HUES64 (cell line): ENCODE measurements around the gene ROBO2.

Experiments
- H3K27ac ChIP-seq: 2 replicates; pipeline ENCODE4 v1.7.0; 2013; ENCODE audit warnings: low read depth, low read length, inconsistent platforms
- H3K27me3 ChIP-seq: 2 replicates; pipeline ENCODE4 v1.6.1; 2013; ENCODE audit warnings: mild to moderate bottlenecking, low read length; ENCODE audit not compliant: insufficient read depth
- H3K36me3 ChIP-seq: 2 replicates; pipeline ENCODE4 v1.6.1; 2013; ENCODE audit warnings: mild to moderate bottlenecking, low read length; ENCODE audit not compliant: insufficient read depth
- H3K4me1 ChIP-seq: 2 replicates; pipeline ENCODE4 v1.6.1; 2013; ENCODE audit warnings: mild to moderate bottlenecking, low read length, moderate library complexity; ENCODE audit not compliant: insufficient read depth
- H3K4me3 ChIP-seq: 2 replicates; pipeline ENCODE4 v1.5.1; 2013; ENCODE audit warnings: mild to moderate bottlenecking, low read length, moderate library complexity
- H3K9ac ChIP-seq: 2 replicates; pipeline ENCODE4 v1.6.1; 2013; ENCODE audit warnings: mild to moderate bottlenecking, low read depth, low read length
- H3K9me3 ChIP-seq: 2 replicates; pipeline ENCODE4 v1.6.1; 2013; ENCODE audit warnings: low read depth, low read length; ENCODE audit not compliant: insufficient read depth
- WGBS: fragments of 150-250, 120-280 bp; methylation state at CpG from one replicate; pipeline ENCODE4 v1.1.7; 2013; ENCODE audit warnings: missing lambda C conversion rate; 5-methylcytosine and 5-hydroxymethylcytosine counted together

ROBO2 gene

GRCh38 chr3:77236118-77236517, 196.2 kb downstream of the ROBO2 start:
- Histone ChIP-seq H3K36me3 (no peaks in the 10 kb centered on the region), H3K4me3 (no peak overlapping the region), H3K9ac (no peak overlapping the region), H3K27ac (no peak overlapping the region), H3K27me3 (no peaks in the 10 kb centered on the region), H3K4me1 (no peaks in the 10 kb centered on the region), H3K9me3 (peaks cover 11% of the 10 kb centered on the region)
- 89% methylated on average over 7 of the region's 7 CpGs for WGBS

DNA sequence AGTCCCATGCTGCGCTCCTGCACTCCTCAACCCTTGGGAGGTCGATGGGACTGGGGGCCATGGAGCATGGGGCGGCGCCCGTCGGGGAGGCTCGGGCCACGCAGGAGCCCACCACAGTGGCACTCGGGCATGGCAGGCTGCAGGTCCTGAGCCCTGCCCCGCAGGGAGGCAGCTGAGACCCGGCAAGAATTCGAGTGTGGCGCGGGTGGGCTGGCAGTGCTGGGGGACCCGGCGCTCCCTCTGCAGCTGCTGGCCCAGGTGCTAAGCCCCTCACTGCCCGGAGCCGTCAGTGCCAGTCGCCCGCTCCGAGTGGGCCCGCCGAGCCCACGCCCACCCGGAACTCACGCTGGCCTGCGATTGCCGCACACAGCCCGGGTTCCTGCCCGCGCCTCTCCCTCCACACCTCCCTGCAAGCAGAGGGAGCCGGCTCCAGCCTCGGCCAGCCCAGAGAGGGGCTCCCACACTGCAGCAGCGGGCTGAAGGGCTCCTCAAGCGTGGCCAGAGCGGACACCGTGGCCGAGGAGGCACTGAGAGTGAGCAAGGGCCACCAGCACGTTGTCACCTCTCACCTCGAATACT, 200.3 kb downstream of the ROBO2 start:
- Histone ChIP-seq H3K27me3 (no peaks in the 10 kb centered on the region), H3K27ac (no peak overlapping the region), H3K36me3 (no peaks in the 10 kb centered on the region), H3K4me3 (no peak overlapping the region), H3K4me1 (no peaks in the 10 kb centered on the region), H3K9me3 (peaks cover 12% of the 10 kb centered on the region), H3K9ac (no peak overlapping the region)
- WGBS: 96% methylated on average over 40 of the region's 40 CpGs

DNA sequence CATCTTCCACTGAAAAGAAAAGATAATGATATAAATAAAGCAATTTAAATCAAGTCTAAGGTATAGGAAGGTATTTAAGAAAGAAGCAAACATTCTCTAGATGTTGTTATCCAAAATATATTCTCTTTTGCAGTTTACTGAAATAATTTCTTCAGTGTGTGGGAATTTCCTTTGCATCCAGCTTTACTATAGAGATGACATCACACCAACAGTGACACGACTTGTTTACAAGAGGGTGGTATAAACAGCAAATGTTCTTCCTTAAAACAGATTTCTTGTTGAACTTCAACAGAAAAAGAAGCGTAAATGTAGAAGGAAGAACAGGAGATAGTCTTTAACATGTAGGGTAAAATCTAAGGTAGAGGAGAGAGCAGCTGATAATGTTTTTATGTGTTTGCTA, 202.5 kb downstream of the ROBO2 start:
- peaks cover 12% of the 10 kb centered on the region for H3K9me3 ChIP-seq
- H3K4me3 ChIP-seq: no peak overlapping the region
- no peaks in the 10 kb centered on the region for H3K36me3 ChIP-seq
- no peaks in the 10 kb centered on the region; the same call in 1 of the 2 replicates for H3K4me1 ChIP-seq
- no peak overlapping the region for H3K27ac ChIP-seq
- H3K27me3 ChIP-seq: no peaks in the 10 kb centered on the region
- no peak overlapping the region for H3K9ac ChIP-seq
- WGBS: 97% methylated on average over 2 of the region's 2 CpGs

GRCh38 chr3:77244981-77245380, 205.1 kb downstream of the ROBO2 start:
- 95% methylated on average over 3 of the region's 3 CpGs for WGBS
- Histone ChIP-seq H3K36me3 (no peaks in the 10 kb centered on the region), H3K4me3 (no peak overlapping the region), H3K4me1 (no peaks in the 10 kb centered on the region; the same call in 1 of the 2 replicates), H3K27ac (no peak overlapping the region), H3K27me3 (no peaks in the 10 kb centered on the region), H3K9me3 (peaks cover 9% of the 10 kb centered on the region), H3K9ac (no peak overlapping the region)

DNA sequence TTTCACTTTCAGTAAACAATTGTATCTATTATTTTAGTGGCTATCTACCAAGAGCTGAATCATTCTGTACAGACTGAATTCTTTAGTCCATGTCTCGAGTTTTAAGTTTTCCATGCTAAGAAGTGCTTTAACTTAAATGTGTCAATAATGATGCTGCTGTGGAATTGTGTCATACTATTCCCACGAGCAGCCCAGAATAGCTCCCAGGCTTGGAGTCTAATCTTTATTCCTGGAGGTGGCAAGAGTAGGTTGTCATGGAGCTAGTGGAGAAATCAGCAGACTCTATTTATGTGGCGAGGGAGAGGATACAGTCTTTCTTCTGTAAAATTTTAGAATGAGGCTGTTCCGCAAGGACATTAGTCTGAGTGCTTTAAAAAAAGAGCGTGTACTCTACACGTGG, 207.2 kb downstream of the ROBO2 start:
- Histone ChIP-seq H3K4me1 (no peaks in the 10 kb centered on the region; the same call in 1 of the 2 replicates), H3K36me3 (no peaks in the 10 kb centered on the region), H3K27ac (no peak overlapping the region), H3K9me3 (no peaks in the 10 kb centered on the region), H3K4me3 (no peak overlapping the region), H3K27me3 (no peaks in the 10 kb centered on the region), H3K9ac (no peak overlapping the region)
- WGBS: 86% methylated on average over 6 of the region's 6 CpGs

GRCh38 chr3:77247817-77248216, 207.9 kb downstream of the ROBO2 start:
- Histone ChIP-seq H3K4me1 (no peaks in the 10 kb centered on the region; the same call in 1 of the 2 replicates), H3K36me3 (no peaks in the 10 kb centered on the region), H3K4me3 (no peak overlapping the region), H3K27me3 (no peaks in the 10 kb centered on the region), H3K9me3 (no peaks in the 10 kb centered on the region), H3K9ac (no peak overlapping the region), H3K27ac (no peak overlapping the region)
- 90% methylated on average over 7 of the region's 7 CpGs for WGBS

GRCh38 chr3:77248420-77248819, 208.5 kb downstream of the ROBO2 start:
- no peak overlapping the region for H3K4me3 ChIP-seq
- H3K9ac ChIP-seq: no peak overlapping the region
- H3K27ac ChIP-seq: no peak overlapping the region
- no peaks in the 10 kb centered on the region for H3K9me3 ChIP-seq
- no peaks in the 10 kb centered on the region for H3K36me3 ChIP-seq
- no peaks in the 10 kb centered on the region; the same call in 1 of the 2 replicates for H3K4me1 ChIP-seq
- no peaks in the 10 kb centered on the region for H3K27me3 ChIP-seq
- WGBS: 95% methylated on average over 16 of the region's 17 CpGs

GRCh38 chr3:77251136-77251535, 211.2 kb downstream of the ROBO2 start:
- no peaks in the 10 kb centered on the region for H3K27me3 ChIP-seq
- no peak overlapping the region for H3K9ac ChIP-seq
- 92% methylated on average over 7 of the region's 7 CpGs for WGBS
- H3K9me3 ChIP-seq: no peaks in the 10 kb centered on the region
- H3K27ac ChIP-seq: no peak overlapping the region
- no peaks in the 10 kb centered on the region for H3K36me3 ChIP-seq
- no peaks in the 10 kb centered on the region; the same call in 1 of the 2 replicates for H3K4me1 ChIP-seq
- H3K4me3 ChIP-seq: no peak overlapping the region

DNA sequence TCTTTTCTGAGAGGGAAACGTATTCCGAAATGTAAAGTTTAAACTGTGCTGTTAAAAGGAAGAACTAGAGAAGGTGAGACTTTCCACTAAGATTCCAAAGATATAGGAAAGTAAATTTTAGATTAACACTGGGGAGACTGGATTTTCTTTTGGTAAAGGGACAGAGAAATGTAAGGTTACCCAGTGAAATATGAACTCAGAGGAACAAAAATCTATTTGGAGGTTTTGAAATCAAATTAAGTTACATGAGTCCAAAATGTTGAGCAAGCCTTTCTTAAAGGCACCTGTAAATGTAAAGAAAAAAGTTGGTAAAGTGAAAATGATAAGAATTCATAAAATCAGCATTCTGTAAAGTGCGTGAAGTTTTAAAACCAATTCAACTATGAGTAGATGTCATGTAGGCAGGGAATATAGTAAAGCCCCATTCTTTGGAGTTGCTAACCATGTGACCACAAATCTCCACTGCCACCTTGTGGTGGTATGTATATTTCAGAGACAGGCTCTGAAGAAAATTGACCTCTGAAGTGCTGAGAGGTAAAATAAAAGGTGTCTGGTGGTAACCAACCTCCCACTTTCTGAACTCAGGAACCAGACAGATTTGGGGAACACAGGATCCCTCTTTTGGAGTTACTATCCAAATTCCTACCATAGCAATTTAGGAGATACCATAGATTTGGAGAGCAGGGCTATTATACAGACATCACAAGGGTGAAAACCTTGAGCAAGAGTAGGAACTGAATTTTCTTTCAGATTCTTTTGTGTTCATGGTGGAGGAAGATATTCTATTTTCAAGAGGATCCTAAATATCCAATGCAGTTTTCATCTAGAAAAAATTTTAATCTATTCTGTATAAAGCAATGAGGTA, 215.3 kb downstream of the ROBO2 start:
- Histone ChIP-seq H3K9ac (no peak overlapping the region), H3K27ac (no peak overlapping the region)

GRCh38 chr3:77256584-77257503, 216.9 kb downstream of the ROBO2 start:
- no peaks in the 10 kb centered on the region for H3K9me3 ChIP-seq
- H3K4me3 ChIP-seq: no peak overlapping the region
- 86% methylated on average over 9 of the region's 9 CpGs for WGBS
- H3K4me1 ChIP-seq: no peaks in the 10 kb centered on the region
- no peaks in the 10 kb centered on the region for H3K36me3 ChIP-seq
- H3K27me3 ChIP-seq: no peaks in the 10 kb centered on the region
- H3K9ac ChIP-seq: no peak overlapping the region
- no peak overlapping the region for H3K27ac ChIP-seq

More for the DNA sequence above, 215.3 kb downstream of the ROBO2 start:
- 69% methylated on average over 3 of the region's 3 CpGs for WGBS
- Histone ChIP-seq H3K4me1 (no peaks in the 10 kb centered on the region), H3K27me3 (no peaks in the 10 kb centered on the region), H3K9me3 (no peaks in the 10 kb centered on the region), H3K4me3 (no peak overlapping the region), H3K36me3 (no peaks in the 10 kb centered on the region)

- 95% methylated on average over 6 of the region's 6 CpGs for WGBS
- no peak overlapping the region for H3K4me3 ChIP-seq
- H3K9ac ChIP-seq: no peak overlapping the region
- no peak overlapping the region for H3K27ac ChIP-seq
- no peaks in the 10 kb centered on the region for H3K9me3 ChIP-seq
- no peaks in the 10 kb centered on the region for H3K36me3 ChIP-seq
- no peaks in the 10 kb centered on the region for H3K27me3 ChIP-seq
- H3K4me1 ChIP-seq: no peaks in the 10 kb centered on the region
Observed at GRCh38 chr3:77259694-77260093, 219.8 kb downstream of the ROBO2 start.
